Measurements from ENCODE around the gene GJA3.

Gene GJA3

DNA sequence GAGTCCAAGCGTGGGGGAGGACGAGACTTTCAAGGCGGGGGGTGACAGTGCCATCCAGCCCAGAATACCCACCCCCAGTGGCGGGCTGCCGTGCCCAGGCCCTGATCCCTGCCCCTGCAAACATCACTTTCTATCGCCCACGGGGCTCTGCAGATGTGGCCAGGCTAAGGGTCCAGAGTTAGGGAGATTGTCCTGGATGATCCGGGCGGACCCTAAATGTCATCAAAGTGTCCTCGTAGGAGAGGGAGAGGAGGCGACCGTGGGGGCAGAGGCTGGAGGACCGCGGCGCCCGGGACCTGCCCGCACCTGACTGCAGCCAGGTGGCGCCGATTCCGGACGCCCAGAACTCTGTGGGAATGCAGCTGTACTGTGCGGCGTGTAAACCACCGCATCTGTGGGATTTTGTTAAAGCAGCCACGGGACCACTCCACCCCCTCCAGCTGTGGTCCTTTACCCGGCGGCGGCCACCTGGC, 32.4 kb downstream of the GJA3 start:
- no peak for DNase-seq (ENCODE audit: low spot score)

- DNase-seq (ENCODE audit: low spot score) = peak; percentile 48
Observed at GRCh38 chr13:20127562-20128458, 33.0 kb downstream of the GJA3 start.

DNA sequence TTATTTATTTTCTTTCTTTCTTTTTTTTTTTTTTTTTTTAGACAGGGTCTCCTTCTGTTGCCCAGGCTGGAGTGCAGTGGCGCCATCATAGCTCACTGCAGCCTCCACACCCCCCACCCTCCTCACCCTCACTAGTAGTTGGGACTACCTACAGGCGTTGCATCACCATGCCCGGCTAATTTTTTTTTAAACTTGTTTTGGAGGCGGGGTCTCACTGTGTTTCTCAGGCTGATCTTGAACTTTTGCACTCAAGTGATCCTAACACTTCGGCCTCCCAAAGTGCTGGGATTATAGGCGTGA, 33.6 kb downstream of the GJA3 start:
- DNase-seq (ENCODE audit: low spot score) = no peak

DNA sequence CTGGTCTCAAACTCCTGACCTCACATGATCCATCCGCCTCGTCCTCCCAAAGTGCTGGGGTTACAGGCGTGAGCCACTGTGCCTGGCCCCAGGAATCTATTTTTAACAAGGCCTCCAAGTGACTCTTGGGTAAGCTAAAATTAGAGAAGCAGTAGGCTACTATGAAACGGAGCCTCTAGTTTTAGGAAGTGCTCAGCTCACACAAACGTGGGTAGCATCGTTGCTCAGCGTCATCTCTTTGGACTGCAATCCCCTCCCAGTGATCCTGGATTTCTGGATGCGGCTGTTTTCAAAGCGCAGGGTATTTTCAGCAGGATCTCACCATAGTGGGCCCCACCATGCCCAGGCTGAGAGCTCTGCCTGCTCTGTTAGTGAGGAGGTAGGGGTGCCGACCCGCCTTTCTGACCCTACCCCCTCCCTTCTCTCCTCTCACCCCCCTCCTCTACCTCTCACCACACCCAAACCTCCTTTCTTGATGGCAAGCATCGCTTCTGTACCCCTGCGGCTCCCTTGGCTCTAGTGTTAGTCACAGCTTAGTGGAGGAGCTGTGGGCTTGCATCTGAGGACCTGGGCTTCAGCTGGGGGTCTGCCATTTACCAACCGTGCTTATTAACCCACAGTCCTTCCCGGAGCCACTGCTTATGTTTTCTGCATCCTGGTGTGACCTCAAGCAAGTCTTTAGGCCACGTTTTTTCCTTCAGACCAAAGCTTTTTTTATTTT, 34.2 kb downstream of the GJA3 start:
- no peak for DNase-seq (ENCODE audit: low spot score)

DNA sequence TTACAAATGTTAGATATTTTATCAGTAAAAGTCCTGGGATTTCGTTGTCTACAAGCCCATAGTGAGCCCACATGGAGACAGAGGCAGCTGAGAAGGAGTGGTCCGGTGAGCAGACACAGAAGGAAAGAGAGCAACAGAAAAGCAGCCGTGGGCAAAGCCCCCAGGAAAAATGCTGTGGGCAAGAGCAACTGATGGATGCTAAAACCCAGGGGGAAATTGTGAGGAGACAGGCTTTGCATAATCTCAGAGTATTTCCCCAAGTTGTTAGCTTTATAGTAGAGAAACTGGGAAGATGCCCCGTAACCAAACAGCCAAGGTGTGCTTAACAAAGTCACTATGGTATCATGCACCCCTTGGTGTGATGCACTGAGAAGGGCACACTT, 35.1 kb downstream of the GJA3 start:
- DNase-seq (ENCODE audit: low spot score) = no peak

DNA sequence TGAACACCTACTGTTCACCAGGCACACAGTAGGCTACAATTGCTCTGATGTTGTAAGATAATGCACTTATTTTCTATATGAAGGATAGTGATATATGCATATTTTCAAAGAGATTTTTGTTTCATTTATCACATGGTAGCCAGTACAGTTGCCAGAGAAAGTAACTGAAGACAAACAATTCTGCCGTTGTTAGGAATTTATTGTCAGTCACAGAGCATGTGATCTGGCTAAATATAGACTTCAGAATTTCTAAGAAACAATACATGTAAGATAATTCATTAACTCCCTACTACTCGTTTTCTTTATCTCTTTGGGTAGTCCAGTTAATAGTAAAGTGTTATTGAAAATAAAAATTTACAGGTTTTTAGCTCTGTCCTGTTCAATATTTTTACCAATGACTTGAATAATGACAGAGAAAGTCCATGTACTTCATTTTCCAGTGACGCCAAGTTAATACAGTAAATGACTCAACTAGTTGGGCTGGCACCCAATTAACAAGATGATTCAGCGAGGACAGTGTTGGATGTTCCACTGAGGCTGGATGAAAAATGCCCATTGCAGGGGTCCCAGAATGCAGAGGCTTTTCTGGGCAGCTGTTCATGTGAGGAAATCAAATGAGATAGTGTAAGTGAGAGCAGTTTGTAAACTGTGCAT, 35.6 kb downstream of the GJA3 start:
- peak; percentile 90 for DNase-seq (ENCODE audit: low spot score)

GRCh38 chr13:20124303-20124702, 36.5 kb downstream of the GJA3 start:
- DNase-seq (ENCODE audit: low spot score) = no peak

- DNase-seq (ENCODE audit: low spot score) = no peak
Observed at GRCh38 chr13:20121159-20121525, 39.7 kb downstream of the GJA3 start.

- DNase-seq (ENCODE audit: low spot score) = no peak
Observed at GRCh38 chr13:20119960-20120359, 40.9 kb downstream of the GJA3 start.

DNA sequence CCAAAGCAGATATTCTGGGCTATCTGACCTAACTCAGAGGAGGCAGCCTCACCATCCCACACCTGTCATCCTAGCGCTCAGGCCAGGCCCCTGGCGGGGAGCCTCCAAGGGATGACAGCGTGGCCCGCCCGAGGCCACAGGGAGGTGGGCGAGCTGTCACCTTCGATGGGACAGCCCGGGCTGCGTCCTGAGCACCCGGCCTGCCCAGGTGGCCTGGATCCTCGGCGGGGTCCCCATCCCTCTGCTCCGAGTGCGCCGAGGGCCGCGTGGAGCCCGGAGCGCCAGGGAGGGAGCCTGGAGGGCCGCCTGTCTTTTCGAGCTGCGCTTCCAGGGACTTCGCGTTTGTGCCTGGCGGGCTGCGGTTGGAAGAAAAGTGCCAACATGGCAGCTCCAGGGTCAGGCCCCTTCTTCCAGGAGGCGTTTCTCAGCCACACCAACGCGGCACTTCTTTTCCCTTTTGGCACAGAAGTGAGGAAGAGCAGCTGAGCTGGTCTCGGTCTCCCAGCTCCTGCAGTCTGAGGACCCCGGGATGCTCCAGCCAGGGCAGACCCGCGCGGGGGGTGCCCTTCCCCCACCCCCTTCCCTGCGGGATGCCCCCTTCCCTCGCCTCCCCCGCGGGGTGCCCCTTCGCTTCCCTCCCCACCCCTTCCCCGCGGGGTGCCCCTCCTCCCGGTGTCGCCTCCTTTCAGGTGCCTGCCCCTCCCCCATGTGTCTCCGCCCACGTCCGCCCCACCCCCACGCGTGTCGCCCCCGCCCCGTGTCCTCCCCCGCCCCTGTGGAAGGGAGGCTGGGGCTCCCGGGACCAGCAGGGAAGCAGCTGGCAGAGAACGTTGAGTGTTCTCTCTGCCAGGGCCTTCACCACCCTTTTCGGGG, 42.3 kb downstream of the GJA3 start:
- DNase-seq (ENCODE audit: low spot score) = no peak

GRCh38 chr13:20116213-20116612, 44.6 kb downstream of the GJA3 start:
- no peak for DNase-seq (ENCODE audit: low spot score)

DNA sequence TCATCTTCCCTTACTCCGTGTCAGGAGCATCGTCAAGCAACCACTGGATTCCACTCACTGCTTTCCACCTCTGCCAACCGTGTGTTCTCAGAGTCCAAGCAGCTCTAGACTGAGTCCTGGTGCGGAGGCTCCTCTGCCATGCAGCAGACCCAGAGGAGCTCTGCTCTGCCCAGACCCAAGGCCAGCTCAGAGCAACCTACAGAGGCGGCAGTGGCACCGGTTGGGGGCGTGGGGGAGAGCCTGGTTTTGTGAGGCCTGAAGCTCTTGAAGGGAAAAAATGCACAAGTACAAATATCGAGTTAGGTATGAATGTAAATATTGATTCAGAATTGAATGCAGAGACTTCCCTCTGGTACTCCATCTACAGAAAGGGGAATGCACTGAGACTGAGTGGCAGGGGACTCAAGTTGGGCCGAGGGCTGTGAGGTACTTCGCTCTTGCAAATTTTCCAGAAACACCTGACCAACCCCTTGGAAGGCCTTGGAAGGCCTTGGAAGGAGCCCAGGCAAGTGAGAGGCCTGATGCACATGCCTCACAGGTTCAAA, 46.7 kb downstream of the GJA3 start:
- no peak for DNase-seq (ENCODE audit: low spot score)

DNA sequence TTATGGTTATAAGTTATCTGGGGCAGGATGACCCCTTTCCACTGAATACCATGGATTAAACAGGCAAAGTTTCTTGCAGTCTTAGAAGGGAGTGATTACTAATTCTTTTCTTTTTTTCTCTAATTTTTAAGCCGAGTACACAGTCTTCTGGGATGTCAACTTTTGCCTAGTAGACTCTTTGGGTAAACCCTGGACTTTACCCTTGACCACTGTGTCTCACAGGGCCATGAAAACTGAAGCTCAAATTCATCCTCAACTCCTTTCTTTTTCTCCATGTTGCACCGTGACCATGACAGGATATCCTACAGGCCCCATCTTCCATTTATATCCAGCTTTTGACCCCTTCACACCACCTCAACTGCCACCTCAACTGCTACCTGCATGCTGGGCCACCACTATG, 51.8 kb downstream of the GJA3 start:
- no peak for DNase-seq (ENCODE audit: low spot score)

DNA sequence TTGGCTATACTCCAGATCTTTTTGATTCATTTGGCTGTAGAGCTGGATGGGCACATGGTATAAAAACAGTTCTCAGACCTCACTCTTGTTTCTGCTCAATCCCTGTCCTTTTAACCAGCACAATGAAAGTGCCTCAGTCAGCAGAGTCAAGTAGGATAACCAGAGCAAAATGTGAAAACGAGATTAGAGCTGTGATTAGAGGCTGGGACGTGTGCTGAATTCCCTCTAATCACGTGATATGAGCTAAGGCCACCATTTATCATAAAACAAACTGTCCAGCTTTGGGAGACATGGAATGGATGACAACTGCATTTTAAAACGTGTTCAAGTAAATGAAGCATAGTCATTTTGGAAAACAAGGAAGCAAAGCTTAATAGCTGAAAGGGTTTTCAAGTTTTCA, 54.1 kb downstream of the GJA3 start:
- DNase-seq (ENCODE audit: low spot score) = no peak

GRCh38 chr13:20105161-20105689, 55.6 kb downstream of the GJA3 start:
- DNase-seq (ENCODE audit: low spot score) = no peak

GRCh38 chr13:20102525-20103180, 58.2 kb downstream of the GJA3 start:
- DNase-seq (ENCODE audit: low spot score) = no peak

DNA sequence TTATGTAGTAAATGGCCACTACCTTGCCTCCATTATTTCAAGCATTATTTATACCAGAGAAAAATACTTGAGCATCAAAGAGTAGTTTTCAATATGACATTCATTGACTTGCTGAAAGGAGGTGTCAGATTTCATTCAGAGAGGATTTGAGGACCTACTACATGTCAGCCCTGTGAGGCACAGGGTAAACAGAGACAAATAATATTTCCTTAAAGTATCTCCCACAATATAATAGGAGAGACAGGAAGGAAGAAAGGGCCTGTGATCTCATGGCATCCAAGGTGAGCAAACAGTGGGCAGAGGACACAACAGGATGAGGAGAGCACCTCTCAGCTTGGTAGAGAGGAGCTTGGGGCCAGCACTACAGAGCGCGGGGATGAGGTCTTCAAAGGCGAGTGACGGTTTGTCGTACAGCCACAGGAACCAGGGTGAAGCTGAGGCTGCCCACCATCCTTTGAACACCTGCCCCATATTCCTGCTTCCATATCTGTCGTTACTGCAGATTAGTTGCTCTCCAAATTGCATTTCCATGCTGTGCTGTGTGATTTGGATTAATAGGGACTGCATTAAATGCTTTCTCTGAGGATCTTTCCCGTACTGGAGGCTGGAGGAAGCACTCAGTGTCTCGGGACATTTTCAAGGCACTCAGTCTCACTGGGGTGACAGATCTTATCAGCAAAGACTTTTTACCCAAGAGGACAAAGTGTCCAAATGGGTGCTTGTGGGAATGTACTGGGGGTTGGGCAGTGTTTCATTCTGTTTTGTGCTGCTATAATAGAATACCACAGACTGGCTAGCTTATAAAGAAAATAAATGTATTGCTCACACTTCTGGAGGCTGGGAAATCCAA, 59.2 kb downstream of the GJA3 start:
- no peak for DNase-seq (ENCODE audit: low spot score)

DNA sequence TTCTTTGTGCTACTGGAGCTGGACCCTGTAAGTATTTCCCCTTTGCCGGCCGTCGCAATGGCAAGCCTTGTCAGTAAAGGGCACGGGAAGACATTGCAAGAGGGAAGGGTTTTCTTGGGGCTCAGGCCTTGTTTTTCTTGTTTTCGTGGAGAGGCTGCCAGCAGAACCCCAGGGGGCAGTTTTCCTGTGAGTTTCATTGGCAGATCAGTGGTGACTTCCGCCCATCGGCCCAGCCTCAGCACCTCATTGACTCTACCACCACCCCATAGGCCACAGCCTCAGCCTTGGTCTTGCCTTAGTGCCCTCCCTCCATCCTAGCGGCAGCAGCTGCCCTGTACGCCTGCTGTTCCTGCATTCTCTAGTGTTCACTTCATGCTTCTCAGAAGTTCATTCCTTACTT, 61.5 kb downstream of the GJA3 start:
- DNase-seq (ENCODE audit: low spot score) = no peak

DNA sequence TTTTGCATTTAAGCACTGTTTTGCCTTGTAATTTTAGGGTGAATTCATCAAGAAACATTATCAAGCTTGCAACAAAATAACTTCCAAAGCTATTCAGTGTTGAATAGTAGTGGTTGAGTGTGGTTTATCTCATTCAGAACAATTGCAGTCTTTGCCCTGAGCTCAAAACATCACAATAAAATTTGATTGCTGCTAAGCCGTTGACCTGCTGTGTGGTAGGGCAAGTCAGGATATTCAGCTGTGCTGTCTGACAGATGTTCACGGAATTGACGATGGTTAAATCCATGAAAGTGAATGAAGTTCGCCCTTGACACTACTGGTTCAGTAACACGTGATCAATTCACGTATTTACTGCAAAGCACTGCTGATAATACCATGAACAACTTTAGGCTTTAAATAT, 66.9 kb downstream of the GJA3 start:
- no peak for DNase-seq (ENCODE audit: low spot score)

GRCh38 chr13:20090349-20090748, 70.5 kb downstream of the GJA3 start:
- DNase-seq (ENCODE audit: low spot score) = peak; percentile 15

Measured in pons (tissue), 1 donor.